GM12878 (cell line): ENCODE measurements around the gene TTLL11. TPM values are rescaled to one million over a fixed set of nuclear protein-coding genes. Genes with fewer than 3 reads are reported as not detected.

Experiments used
- ATAC-seq: fragments of 200-7000 bp; cut with Tn5 transposase; 3 replicates; pipeline ENCODE4 v1.9.1; 2020; ENCODE audit warnings: mild to moderate bottlenecking, moderate library complexity
- BruUV-seq: library from RNA; stranded (reverse); fragments of 400-500 nt; replicated peaks from 2 replicates; lab custom pipeline; 2021; lab: Mats Ljungman, UMichigan
- CTCF ChIA-PET: fragments of 300-600 bp; sonication (Branson Sonifier 250); formaldehyde crosslinking; extraction: SDS; loops from one replicate; lab custom pipeline; 2021; ENCODE audit warnings: inconsistent platforms; lab: Yijun Ruan, JAX
- POLR2A ChIA-PET: fragments of 350-600 bp; formaldehyde crosslinking; extraction: SDS; loops from one replicate; lab custom pipeline; 2021; ENCODE audit warnings: inconsistent platforms; lab: Charles Lee
- RAD21 ChIA-PET: fragments of 300-600 bp; sonication (Branson Sonifier 250); formaldehyde crosslinking; loops from one replicate; lab custom pipeline; 2023; ENCODE audit warnings: antibody characterized with exemption; ENCODE audit not compliant: unreplicated experiment; lab: Charles Lee
- SMC1A ChIA-PET: fragments of 300-600 bp; sonication (Branson Sonifier 250); formaldehyde crosslinking; loops from one replicate; lab custom pipeline; 2023; ENCODE audit not compliant: unreplicated experiment, uncharacterized antibody; lab: Charles Lee
- DNase-seq: peaks from one replicate; pipeline ENCODE4 v3.0.0-alpha.2; 2011; ENCODE audit warnings: low read depth, low spot score
- FAIRE-seq: peaks from 3 replicates; lab custom pipeline; 2011; peaks lifted over from hg19 to GRCh38; lab: Jason Lieb, UNC
- H2AFZ ChIP-seq: 2 replicates; pipeline ENCODE4 v1.6.0; 2011; ENCODE audit warnings: low read depth, low read length, control low read depth; ENCODE audit not compliant: control insufficient read depth
- H3K27ac ChIP-seq: 2 replicates; pipeline ENCODE4 v1.5.1; 2011; ENCODE audit warnings: control low read depth; ENCODE audit not compliant: control insufficient read depth, insufficient read depth
- H3K27me3 ChIP-seq, 2 experiments: replicated peaks in 1 of 2; 2 replicates each; pipeline versions ENCODE4 v1.6.0 to v1.6.1; 2011; ENCODE audit warnings: low read length in 1 of 2; ENCODE audit not compliant: control insufficient read depth in 2 of 2, insufficient read depth in 2 of 2
- H3K36me3 ChIP-seq, 2 experiments: 2 replicates each; pipeline ENCODE4 v1.5.1; 2011; ENCODE audit warnings: low read length in 1 of 2; ENCODE audit not compliant: control insufficient read depth in 2 of 2, insufficient read depth in 2 of 2
- H3K4me1 ChIP-seq: 2 replicates; pipeline ENCODE4 v1.6.1; 2011; ENCODE audit warnings: mild to moderate bottlenecking, low read length, moderate library complexity, mixed read lengths; ENCODE audit not compliant: control insufficient read depth, insufficient read depth
- H3K4me2 ChIP-seq: 2 replicates; pipeline ENCODE4 v1.6.0; 2011; ENCODE audit warnings: control low read depth; ENCODE audit not compliant: control insufficient read depth, insufficient read depth
- H3K4me3 ChIP-seq: fragments of 200-600 bp; sonication (generic); 2 replicates; pipeline ENCODE4 v1.5.1; 2016
- H3K79me2 ChIP-seq: 2 replicates; pipeline ENCODE4 v1.6.0; 2011; ENCODE audit warnings: low read length; ENCODE audit not compliant: control insufficient read depth, insufficient read depth
- H3K9ac ChIP-seq: 2 replicates; pipeline ENCODE4 v1.8.0; 2011; ENCODE audit warnings: low read length, control low read depth, mixed read lengths; ENCODE audit not compliant: control insufficient read depth, insufficient read depth
- H3K9me3 ChIP-seq: replicated peaks from 3 replicates; pipeline ENCODE4 v1.5.1; 2011; ENCODE audit warnings: mild to moderate bottlenecking, low read length; ENCODE audit not compliant: control insufficient read depth, insufficient read depth
- H4K20me1 ChIP-seq: 2 replicates; pipeline ENCODE4 v1.6.0; 2011; ENCODE audit not compliant: control insufficient read depth, insufficient read depth
- EGR1 ChIP-seq, 2 experiments: IDR thresholded peaks; 1 replicate in 1 of 2; 2 replicates in 1 of 2; pipeline ENCODE4 v1.6.1; 2011 to 2012; ENCODE audit warnings: low read depth in 2 of 2, low read length in 2 of 2, borderline replicate concordance in 1 of 2, mild to moderate bottlenecking in 1 of 2, moderate library complexity in 1 of 2
- GATAD2B ChIP-seq: fragments of 450-650 bp; conservative IDR thresholded peaks from 2 replicates; pipeline ENCODE4 v1.6.1; 2017; ENCODE audit warnings: low read depth, mild to moderate bottlenecking, moderate library complexity
- IKZF1 ChIP-seq: fragments of 450-650 bp; conservative IDR thresholded peaks from 2 replicates; pipeline ENCODE4 v1.6.1; 2017; ENCODE audit warnings: antibody characterized with exemption, mild to moderate bottlenecking
- IKZF2 ChIP-seq, 2 experiments: fragments of 450-650 bp; IDR thresholded peaks; 2 replicates each; pipeline ENCODE4 v1.6.1; 2017; ENCODE audit warnings: mild to moderate bottlenecking in 2 of 2, moderate library complexity in 2 of 2
- KLF5 ChIP-seq: fragments of 450-650 bp; IDR thresholded peaks from 2 replicates; pipeline ENCODE4 v1.6.1; 2014; ENCODE audit warnings: mild to moderate bottlenecking; ENCODE audit not compliant: partially characterized antibody
- LARP7 ChIP-seq: fragments of 450-650 bp; IDR thresholded peaks from 2 replicates; pipeline ENCODE4 v1.6.1; 2017; ENCODE audit warnings: mild to moderate bottlenecking
- MEF2A ChIP-seq: IDR thresholded peaks from 2 replicates; pipeline ENCODE4 v1.6.1; 2011; ENCODE audit warnings: low read depth, mild to moderate bottlenecking, low read length, moderate library complexity; ENCODE audit not compliant: insufficient read depth
- NFIC ChIP-seq: IDR thresholded peaks from 2 replicates; pipeline ENCODE4 v1.6.1; 2012; ENCODE audit warnings: low read depth, mild to moderate bottlenecking, inconsistent platforms, low read length, moderate library complexity
- NFYB ChIP-seq: IDR thresholded peaks from 2 replicates; pipeline ENCODE4 v1.6.1; 2011; ENCODE audit warnings: low read depth, mild to moderate bottlenecking, low read length, improper control_type of control experiment, moderate library complexity; ENCODE audit not compliant: insufficient read depth
- PML ChIP-seq: IDR thresholded peaks from 2 replicates; pipeline ENCODE4 v1.6.1; 2012; ENCODE audit warnings: low read length, inconsistent platforms
- RUNX3 ChIP-seq: IDR thresholded peaks from 2 replicates; pipeline ENCODE4 v1.6.1; 2012; ENCODE audit warnings: low read length, inconsistent platforms
- TBL1XR1 ChIP-seq: IDR thresholded peaks from 2 replicates; pipeline ENCODE4 v1.6.1; 2012; ENCODE audit warnings: low read depth, low read length, improper control_type of control experiment
- TCF7 ChIP-seq: IDR thresholded peaks from 2 replicates; pipeline ENCODE4 v1.6.1; 2014; ENCODE audit warnings: antibody characterized with exemption, borderline replicate concordance
- WGBS: methylation state at CpG from one replicate; pipeline ENCODE4 v1.1.6; 2016; ENCODE audit warnings: low lambda C conversion rate; ENCODE audit not compliant: insufficient replicate concordance, insufficient coverage; ENCODE audit errors: missing lambda C conversion rate; 5-methylcytosine and 5-hydroxymethylcytosine counted together
- in situ Hi-C: fragments of 300-500 bp; cut with MboI; formaldehyde crosslinking; loops from 9 replicates; pipeline ENCODE4 v1.14.3; 2018; ENCODE audit warnings: mixed read lengths
- intact Hi-C: fragments of 100-400 bp; cut with micrococcal nuclease; formaldehyde crosslinking; loops from one replicate; pipeline ENCODE4 v1.14.2; 2022; ENCODE audit not compliant: unreplicated experiment
- polyA plus RNA-seq, 11 experiments: library from polyadenylated mRNA; depleted of rRNA in 4 of 11; unstranded in 6 of 11; stranded (reverse) in 5 of 11; fragments of >200 nt; fragmentation: Nextera tagmentation in 4 of 11; fragmentation: Illumina TruSeq in 1 of 11; extraction: Ambion mirVana in 4 of 11; extraction: Trizol in 1 of 11; gene quantifications; 1 replicate in 1 of 11; 2 replicates in 10 of 11; pipeline versions ENCODE4 v1.2.1 to v1.2.3, GENCODE V29; 2011 to 2016; ENCODE audit warnings: inconsistent platforms in 2 of 11, missing spikeins in 2 of 11, low read depth in 1 of 11
- total RNA-seq, 4 experiments: library from RNA; depleted of rRNA in 3 of 4; stranded (reverse); fragments of >200 nt in 3 of 4; fragmentation: Illumina TruSeq in 1 of 4; extraction: Trizol in 1 of 4; gene quantifications; 2 replicates each; pipeline versions ENCODE4 v1.2.1 to v1.2.3, GENCODE V29; 2013 to 2021
- TF ChIP-seq, protein P1 (sequence below): IDR thresholded peaks from 2 replicates; pipeline ENCODE4 v1.6.1; 2011; ENCODE audit warnings: low read depth, low read length, improper control_type of control experiment, borderline replicate concordance

The TTLL11 gene
- total and polyA plus RNA-seq, 10 of the 15 experiments (the other 5 are each of a cell fraction or from before 2014, with no cell fraction given), result 1.2 to 3.7 (median 2.9) TPM

- FAIRE-seq, result no peak
- no peaks in the 10 kb centered on the region for H3K4me1 ChIP-seq
- H4K20me1 ChIP-seq, result no peaks in the 10 kb centered on the region
- in situ Hi-C loops, result no loop called here
- no peaks in the 10 kb centered on the region for H3K9me3 ChIP-seq
- no peak for DNase-seq
- TF ChIP-seq KLF5 (no peak), MEF2A (no peak), NFYB (no peak), LARP7 (no peak), RUNX3 (no peak), IKZF1 (no peak), PML (no peak), IKZF2 (IDR thresholded peaks at IDR 0.05) (no peak), EGR1 (IDR thresholded peaks at IDR 0.05; ENCODE audit: borderline replicate concordance in 1 of 2, low read depth in 2 of 2, low read length in 2 of 2) (no peak), TBL1XR1 (no peak), GATAD2B (no peak), NFIC (no peak), TCF7 (no peak)
- TF ChIP-seq, protein P1, sequence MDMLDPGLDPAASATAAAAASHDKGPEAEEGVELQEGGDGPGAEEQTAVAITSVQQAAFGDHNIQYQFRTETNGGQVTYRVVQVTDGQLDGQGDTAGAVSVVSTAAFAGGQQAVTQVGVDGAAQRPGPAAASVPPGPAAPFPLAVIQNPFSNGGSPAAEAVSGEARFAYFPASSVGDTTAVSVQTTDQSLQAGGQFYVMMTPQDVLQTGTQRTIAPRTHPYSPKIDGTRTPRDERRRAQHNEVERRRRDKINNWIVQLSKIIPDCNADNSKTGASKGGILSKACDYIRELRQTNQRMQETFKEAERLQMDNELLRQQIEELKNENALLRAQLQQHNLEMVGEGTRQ, result no peak
- H3K36me3 ChIP-seq, result no peaks in the 10 kb centered on the region
- H3K79me2 ChIP-seq, result no peaks in the 10 kb centered on the region
- no peak overlapping the region for H3K9ac ChIP-seq
- RAD21 ChIA-PET, result no interaction called here
- H3K4me3 ChIP-seq, result no peak overlapping the region
- ATAC-seq, result no peak
- H3K27ac ChIP-seq, result no peak overlapping the region
- no peak overlapping the region for H2AFZ ChIP-seq
- H3K4me2 ChIP-seq, result no peak overlapping the region
- intact Hi-C loops, result no loop called here
- POLR2A ChIA-PET, result no interaction called here
- CTCF ChIA-PET, result no interaction called here
- no TSS peak for BruUV-seq
- H3K27me3 ChIP-seq, result no peaks in the 10 kb centered on the region; a peak in 1 of 4 replicates
- SMC1A ChIA-PET, result no interaction called here
- WGBS, result 32% methylated on average over 4 of the region's 4 CpGs
Observed at GRCh38 chr9:121910491-121911040, 182.5 kb downstream of the TTLL11 start.
